ENCODE results near the gene FXYD7. TPM values are rescaled to one million over a fixed set of nuclear protein-coding genes. Genes with fewer than 3 reads are reported as not detected.

FXYD7 gene
- total and polyA plus RNA-seq, 2 experiments from 2014 or later: 0.22 to 0.27 TPM

DNA sequence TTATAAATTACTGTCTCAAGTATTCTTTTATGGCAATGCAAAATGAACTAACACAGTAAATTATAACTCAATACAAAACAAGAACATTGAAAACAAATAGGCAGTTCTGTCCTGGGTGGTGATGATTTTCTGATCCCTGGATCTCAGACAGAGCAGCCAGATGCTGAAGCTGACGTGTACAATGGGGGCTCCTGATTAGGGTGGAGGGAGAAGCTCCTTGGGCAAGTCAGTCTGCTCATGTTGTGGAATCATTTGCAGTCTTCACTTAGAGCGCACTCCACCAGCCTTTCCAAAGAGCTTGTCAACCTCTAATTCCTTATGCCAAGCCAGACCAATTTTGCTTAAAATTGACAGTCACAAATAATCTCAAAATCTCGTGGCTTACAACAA is 33.1 kb downstream of the FXYD7 start:
- Histone ChIP-seq H3K79me2 (no peaks in the 10 kb centered on the region), H4K20me1 (ENCODE audit: insufficient read depth, poor library complexity, severe bottlenecking) (no peaks in the 10 kb centered on the region)

DNA sequence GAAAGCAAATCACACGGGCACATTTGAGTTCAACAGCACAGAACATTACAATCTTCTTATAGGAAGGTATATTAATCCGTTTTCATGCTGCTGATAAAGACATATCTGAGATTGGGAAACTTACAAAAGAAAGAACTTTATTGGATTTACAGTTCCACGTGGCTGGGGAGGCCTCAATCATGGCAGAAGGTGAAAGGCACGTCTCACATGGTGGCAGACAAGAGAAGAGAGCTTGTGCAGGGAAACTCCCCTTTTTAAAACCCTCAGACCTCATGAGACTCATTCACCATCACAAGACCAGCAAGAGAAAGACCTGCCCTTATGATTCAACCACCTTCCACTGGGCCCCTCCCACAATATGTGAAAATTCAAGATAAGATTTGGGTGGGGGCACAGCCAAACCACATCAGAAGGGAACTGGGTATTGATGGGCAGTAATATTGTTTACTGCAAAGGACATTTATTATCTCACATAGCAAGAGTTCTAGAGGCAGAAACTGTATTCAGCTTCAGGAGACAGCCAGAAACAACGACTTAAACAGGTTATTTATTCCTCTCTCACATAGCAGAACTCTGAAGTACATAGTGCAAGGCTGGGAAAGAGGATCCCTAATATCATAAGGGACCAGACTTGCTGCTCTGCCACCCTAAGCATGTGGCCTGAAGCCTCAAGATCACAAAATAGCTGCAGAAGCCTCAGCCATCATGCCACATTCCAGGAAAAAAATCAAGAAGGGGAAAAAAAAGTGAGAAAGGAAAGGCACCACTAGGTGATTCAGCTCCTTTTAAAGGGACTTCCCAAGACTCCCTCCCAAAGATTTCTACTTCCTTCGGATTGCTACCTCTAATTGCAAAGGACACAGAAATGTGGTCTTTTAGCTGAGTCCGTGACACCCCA is 34.6 kb downstream of the FXYD7 start:
- TF ChIP-seq EZH2phosphoT487 (IDR thresholded peaks at IDR 0.05; ENCODE audit: low read depth, severe bottlenecking, unreplicated experiment) (no peak), EZH2 (IDR thresholded peaks at IDR 0.05; ENCODE audit: borderline replicate concordance) (no peak)
- no peak for DNase-seq (ENCODE audit: low spot score)
- Histone ChIP-seq H3K36me3 (replicated peaks; ENCODE audit: insufficient read depth, low read depth) (no peaks in the 10 kb centered on the region), H3K27me3 (no peaks in the 10 kb centered on the region), H2AFZ (no peak overlapping the region), H3K9me3 (ENCODE audit: low read depth) (no peaks in the 10 kb centered on the region), H4K20me1 (ENCODE audit: insufficient read depth, poor library complexity, severe bottlenecking) (no peaks in the 10 kb centered on the region), H3K9me2 (replicated peaks; ENCODE audit: insufficient read depth) (no peaks in the 10 kb centered on the region), H3K79me2 (no peaks in the 10 kb centered on the region), H3K4me3 (no peak overlapping the region), H3K27ac (no peak overlapping the region), H3K4me1 (ENCODE audit: insufficient read depth) (no peaks in the 10 kb centered on the region), H3K4me2 (no peak overlapping the region)
- WGBS (ENCODE audit: low lambda C conversion rate, missing lambda C conversion rate): 74% methylated on average over 7 of the region's 7 CpGs

More for the DNA sequence above, 33.1 kb downstream of the FXYD7 start:
- 87% methylated on average over 3 of the region's 3 CpGs for WGBS (ENCODE audit: low lambda C conversion rate, missing lambda C conversion rate)
- Histone ChIP-seq H3K36me3 (replicated peaks; ENCODE audit: insufficient read depth, low read depth) (no peaks in the 10 kb centered on the region), H3K27ac (no peak overlapping the region), H3K9me3 (ENCODE audit: low read depth) (no peaks in the 10 kb centered on the region), H3K4me2 (no peak overlapping the region), H3K27me3 (no peaks in the 10 kb centered on the region), H3K4me1 (ENCODE audit: insufficient read depth) (no peaks in the 10 kb centered on the region), H3K4me3 (no peak overlapping the region), H3K9me2 (replicated peaks; ENCODE audit: insufficient read depth) (no peaks in the 10 kb centered on the region), H2AFZ (no peak overlapping the region)
- no peak for DNase-seq (ENCODE audit: low spot score)
- TF ChIP-seq, protein P1, sequence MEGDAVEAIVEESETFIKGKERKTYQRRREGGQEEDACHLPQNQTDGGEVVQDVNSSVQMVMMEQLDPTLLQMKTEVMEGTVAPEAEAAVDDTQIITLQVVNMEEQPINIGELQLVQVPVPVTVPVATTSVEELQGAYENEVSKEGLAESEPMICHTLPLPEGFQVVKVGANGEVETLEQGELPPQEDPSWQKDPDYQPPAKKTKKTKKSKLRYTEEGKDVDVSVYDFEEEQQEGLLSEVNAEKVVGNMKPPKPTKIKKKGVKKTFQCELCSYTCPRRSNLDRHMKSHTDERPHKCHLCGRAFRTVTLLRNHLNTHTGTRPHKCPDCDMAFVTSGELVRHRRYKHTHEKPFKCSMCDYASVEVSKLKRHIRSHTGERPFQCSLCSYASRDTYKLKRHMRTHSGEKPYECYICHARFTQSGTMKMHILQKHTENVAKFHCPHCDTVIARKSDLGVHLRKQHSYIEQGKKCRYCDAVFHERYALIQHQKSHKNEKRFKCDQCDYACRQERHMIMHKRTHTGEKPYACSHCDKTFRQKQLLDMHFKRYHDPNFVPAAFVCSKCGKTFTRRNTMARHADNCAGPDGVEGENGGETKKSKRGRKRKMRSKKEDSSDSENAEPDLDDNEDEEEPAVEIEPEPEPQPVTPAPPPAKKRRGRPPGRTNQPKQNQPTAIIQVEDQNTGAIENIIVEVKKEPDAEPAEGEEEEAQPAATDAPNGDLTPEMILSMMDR (IDR thresholded peaks at IDR 0.05; ENCODE audit: poor library complexity): no peak
- TF ChIP-seq EZH2phosphoT487 (IDR thresholded peaks at IDR 0.05; ENCODE audit: low read depth, severe bottlenecking, unreplicated experiment) (no peak), EZH2 (IDR thresholded peaks at IDR 0.05; ENCODE audit: borderline replicate concordance) (no peak)

DNA sequence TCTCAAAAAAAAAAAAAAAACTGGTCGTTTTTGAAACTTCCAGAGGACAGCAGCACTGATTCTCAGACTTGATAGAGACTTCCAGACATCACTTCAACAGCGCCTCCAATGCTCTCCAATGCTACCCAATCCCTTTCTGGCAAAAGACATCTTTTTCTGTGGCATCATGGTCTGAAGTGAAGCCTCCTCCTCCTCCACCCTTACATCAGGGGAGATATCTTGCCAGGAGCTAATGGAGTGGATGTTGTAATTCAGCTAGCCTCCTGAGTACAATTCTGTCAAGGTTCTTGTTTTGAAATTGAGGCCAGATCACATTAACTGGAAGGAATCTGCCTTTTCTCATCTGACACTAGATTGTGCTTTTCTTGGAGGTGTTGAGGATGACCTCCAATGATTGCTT is 35.6 kb downstream of the FXYD7 start:
- no peaks in the 10 kb centered on the region for H3K9me2 ChIP-seq (replicated peaks; ENCODE audit: insufficient read depth)
- H3K27ac ChIP-seq: no peak overlapping the region
- no peaks in the 10 kb centered on the region for H3K27me3 ChIP-seq
- H3K36me3 ChIP-seq (replicated peaks; ENCODE audit: insufficient read depth, low read depth): no peaks in the 10 kb centered on the region
- H3K4me2 ChIP-seq: no peak overlapping the region
- H4K20me1 ChIP-seq (ENCODE audit: insufficient read depth, poor library complexity, severe bottlenecking): no peaks in the 10 kb centered on the region
- 69% methylated on average over 2 of the region's 2 CpGs for WGBS (ENCODE audit: low lambda C conversion rate, missing lambda C conversion rate)
- H3K79me2 ChIP-seq: no peaks in the 10 kb centered on the region
- H3K4me1 ChIP-seq (ENCODE audit: insufficient read depth): no peaks in the 10 kb centered on the region
- H2AFZ ChIP-seq: no peak overlapping the region
- TF ChIP-seq EZH2phosphoT487 (IDR thresholded peaks at IDR 0.05; ENCODE audit: low read depth, severe bottlenecking, unreplicated experiment): no peak
- TF ChIP-seq EZH2 (IDR thresholded peaks at IDR 0.05; ENCODE audit: borderline replicate concordance): no peak
- TF ChIP-seq, protein P1 (IDR thresholded peaks at IDR 0.05; ENCODE audit: poor library complexity): no peak
- H3K9me3 ChIP-seq (ENCODE audit: low read depth): no peaks in the 10 kb centered on the region
- no peak overlapping the region for H3K4me3 ChIP-seq
- DNase-seq (ENCODE audit: low spot score): no peak

DNA sequence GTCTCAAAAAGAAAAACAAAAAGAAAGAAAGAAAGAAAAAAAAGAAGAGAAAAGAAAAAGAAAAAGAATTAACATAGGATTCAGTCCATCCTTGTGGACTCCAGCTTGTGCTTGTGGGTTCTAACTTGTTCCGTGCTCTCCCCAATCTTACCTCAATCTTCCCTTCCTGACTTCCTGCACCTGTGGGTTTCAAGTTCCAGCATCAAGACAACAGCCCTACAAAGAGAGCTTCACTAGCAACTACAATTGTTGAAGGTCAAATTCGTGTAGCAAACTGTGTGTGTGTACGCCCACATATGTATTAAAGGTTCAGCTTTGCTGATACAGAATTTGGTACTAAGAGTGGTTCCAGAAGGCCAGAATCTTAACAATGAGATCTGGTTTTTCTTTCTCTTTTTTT is 36.8 kb downstream of the FXYD7 start:
- DNase-seq (ENCODE audit: low spot score): no peak
- 92% methylated on average over 3 of the region's 3 CpGs for WGBS (ENCODE audit: low lambda C conversion rate, missing lambda C conversion rate)
- TF ChIP-seq EZH2 (IDR thresholded peaks at IDR 0.05; ENCODE audit: borderline replicate concordance) (no peak), EZH2phosphoT487 (IDR thresholded peaks at IDR 0.05; ENCODE audit: low read depth, severe bottlenecking, unreplicated experiment) (no peak)
- TF ChIP-seq, protein P1 (IDR thresholded peaks at IDR 0.05; ENCODE audit: poor library complexity): no peak
- Histone ChIP-seq H3K4me1 (ENCODE audit: insufficient read depth) (no peaks in the 10 kb centered on the region), H3K27ac (no peak overlapping the region), H3K4me2 (no peak overlapping the region), H3K4me3 (no peak overlapping the region), H3K9me2 (replicated peaks; ENCODE audit: insufficient read depth) (no peaks in the 10 kb centered on the region), H3K79me2 (no peaks in the 10 kb centered on the region), H3K36me3 (replicated peaks; ENCODE audit: insufficient read depth, low read depth) (no peaks in the 10 kb centered on the region), H2AFZ (no peak overlapping the region), H4K20me1 (ENCODE audit: insufficient read depth, poor library complexity, severe bottlenecking) (no peaks in the 10 kb centered on the region), H3K9me3 (ENCODE audit: low read depth) (no peaks in the 10 kb centered on the region), H3K27me3 (no peaks in the 10 kb centered on the region)
